NCI-H748 (cell line): ENCODE measurements around the gene MYLK.

Experiments
- DNase-seq: peaks from one replicate; lab custom pipeline; 2025; ENCODE audit not compliant: unreplicated experiment; lab: John Stamatoyannopoulos, UW

MYLK gene

DNA sequence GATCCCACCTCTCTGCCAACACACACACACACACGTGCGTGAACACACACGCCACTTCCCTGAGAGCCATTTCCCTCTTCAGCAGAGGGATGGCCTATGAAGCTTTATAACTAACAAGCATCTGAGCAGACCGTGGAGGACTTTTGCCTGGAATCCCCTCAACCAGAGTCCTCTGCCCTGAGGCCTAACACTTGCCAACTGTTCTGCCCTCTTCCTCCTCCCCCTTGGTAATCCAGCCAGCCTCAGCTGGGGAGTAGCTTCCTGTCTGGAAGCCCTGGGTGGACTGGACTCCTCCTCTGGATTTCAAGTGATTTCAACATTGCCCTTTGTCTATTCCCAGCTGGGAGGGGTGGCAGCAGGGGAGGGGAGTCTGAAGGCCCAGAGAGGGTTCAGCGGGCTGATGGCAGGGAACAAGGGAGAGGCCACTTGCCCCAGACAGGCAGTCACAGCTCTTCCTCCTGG, 230.9 kb downstream of the MYLK start:
- DNase-seq: no peak

DNA sequence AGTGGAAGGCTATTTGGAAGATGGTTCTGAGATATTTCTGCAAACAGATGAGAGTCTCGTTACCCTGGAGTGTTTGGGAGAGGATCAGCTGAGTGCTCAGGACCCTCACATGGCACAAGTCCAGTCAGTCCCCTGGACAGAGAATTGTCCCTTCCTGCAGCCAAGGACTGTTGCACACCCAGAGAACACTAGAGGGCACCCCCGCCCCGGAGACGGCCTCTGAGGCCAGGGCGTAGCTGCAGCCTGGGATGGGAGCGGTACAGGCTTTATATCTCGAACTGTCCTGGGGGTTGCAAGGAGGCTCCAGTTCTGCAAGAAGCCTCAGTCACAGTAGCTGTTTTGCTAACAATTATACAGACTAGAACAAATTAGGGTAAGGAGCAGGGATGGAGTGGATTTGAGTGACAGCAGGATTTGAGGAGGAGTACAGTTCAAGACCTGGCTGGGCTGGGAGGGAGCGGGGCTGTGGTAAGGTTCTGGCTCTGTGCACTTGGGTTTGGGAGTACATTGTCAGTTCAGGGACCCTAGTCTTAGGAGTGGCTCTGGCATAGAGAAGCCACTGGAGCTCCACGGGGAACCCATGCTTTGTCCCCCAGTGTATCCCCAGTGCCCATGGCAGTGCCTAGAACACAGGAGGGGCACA, 231.7 kb downstream of the MYLK start:
- DNase-seq: peak; percentile 55

DNA sequence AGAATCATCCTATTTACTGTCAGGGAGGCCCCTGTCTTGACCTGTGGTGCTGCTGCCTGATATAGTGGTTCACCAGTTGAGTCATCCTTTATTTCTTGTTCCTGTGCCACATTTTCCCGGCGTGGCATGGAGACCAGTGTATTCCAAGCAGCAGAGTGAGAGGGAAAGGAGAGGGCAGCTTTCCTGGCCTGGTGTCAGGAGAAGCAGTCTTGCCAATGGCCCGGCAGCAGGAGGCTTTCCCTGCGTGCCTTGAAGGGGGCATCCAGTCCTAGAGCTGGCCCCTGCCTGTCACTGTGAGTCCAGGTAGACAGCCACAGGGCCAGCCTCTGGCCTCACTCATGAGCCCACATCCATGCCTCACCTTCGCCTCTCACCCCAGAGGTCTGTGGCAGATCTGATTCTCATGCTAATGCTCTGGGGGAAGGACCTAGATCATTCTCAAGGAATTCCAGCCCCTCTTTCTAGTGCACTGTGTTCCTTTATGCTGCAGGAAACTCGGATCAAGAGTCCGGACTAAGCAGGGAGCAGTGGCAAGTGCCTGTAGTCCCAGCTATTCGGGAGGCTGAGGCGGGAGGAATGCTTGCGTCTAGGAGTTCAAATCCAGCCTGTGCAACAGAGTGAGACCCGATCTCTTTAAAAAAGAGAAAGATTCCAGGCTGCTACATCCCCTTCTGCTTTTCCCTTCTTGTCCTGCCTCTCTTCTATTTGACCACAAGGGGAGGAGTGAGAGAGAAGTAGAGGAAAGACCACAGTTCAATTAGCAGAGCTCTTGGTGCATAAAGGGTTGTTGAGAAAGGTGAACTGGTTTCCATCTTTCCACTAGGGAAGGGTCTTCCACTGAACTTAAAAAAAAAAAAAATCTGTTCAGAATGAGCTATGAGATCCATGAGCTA, 232.4 kb downstream of the MYLK start:
- DNase-seq: no peak

DNA sequence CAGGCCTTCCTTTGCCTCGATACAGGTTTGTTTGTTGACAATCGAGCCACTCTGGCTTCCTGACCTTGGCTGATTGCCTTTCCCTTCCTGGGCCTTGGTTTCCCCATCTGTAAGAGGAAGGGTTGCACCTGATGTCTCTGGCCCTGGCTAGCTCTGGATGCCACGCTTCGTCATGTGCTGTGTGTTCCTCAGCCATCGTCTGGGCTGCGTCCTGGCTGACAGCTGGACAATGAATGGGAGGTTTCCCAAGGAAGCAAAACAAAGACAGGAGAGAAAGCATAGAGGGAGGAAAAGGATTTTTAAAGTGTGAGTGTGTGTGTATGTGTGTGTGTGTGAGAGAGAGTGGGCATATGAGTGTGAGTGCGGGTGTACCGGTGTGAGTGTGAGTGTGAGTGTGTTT, 234.0 kb downstream of the MYLK start:
- no peak for DNase-seq

DNA sequence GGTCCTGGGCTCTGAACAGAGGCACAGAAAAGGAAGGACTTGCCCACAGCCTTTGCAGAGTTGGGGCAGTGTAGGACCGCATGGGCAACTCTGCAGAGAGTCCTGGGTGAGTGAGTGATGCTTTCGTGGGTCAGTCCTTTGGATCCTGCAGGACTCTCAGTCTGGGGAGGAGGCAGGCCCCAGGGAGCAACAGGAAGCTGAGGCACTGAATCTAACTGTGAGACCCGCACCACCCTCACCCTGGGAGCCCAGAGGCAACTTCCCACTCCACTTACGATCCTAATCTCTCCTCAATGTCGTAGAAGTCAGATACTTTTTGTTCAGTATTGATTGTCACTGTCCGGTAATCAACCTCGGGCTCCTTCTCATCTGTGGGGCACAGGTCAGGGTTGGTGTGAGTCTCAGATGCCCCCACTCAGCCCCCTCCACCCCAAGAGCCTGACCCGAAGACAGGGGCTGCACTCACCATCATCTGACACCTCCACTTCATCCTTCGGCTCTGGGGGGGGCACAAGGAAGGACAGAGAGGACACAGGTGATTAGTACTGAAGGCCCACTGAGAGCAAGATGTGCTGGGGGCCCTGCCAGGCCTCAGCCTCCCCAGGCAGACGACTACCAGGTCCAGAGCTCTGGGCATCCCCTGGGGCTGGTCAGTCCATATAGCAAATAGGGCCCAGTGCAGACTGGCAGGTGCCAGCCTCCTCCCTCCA, 235.3 kb downstream of the MYLK start:
- DNase-seq: no peak

DNA sequence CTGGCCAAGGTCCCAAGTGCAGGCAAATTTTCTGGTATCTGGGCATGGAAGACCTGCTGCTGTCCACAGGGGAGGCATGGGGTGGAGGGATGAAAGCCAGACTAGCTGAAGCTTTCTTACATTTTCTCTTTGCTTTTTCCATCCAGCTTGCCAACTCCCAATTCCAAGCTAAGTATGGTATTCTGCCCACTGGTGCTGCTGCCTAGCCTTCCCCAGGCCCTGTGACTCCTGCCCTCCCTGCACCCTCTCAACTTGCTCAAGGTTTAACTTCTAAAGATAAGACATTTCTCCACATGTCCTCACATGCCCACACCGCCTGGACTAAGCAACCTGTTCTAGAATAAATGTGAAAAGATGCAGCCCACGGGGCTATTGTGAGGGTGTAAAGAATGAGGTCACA, 239.8 kb downstream of the MYLK start:
- DNase-seq: no peak

DNA sequence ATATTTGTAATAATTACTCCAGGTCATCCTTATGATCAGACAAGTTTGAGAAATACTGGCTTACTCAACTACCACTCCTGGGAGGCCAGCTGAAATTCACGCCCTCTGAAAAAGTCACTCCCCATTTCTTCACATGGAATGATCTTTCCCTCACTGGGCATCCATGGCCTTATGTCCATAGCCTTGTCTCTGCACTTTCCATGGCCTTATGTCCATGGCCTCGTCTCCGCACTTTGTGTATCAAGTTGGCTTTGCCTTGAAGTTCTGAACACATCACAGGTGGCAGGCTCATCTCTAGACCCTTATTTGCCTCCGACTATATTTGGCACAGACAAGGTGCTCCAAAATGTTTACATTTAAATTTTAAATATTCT, 241.2 kb downstream of the MYLK start:
- no peak for DNase-seq

DNA sequence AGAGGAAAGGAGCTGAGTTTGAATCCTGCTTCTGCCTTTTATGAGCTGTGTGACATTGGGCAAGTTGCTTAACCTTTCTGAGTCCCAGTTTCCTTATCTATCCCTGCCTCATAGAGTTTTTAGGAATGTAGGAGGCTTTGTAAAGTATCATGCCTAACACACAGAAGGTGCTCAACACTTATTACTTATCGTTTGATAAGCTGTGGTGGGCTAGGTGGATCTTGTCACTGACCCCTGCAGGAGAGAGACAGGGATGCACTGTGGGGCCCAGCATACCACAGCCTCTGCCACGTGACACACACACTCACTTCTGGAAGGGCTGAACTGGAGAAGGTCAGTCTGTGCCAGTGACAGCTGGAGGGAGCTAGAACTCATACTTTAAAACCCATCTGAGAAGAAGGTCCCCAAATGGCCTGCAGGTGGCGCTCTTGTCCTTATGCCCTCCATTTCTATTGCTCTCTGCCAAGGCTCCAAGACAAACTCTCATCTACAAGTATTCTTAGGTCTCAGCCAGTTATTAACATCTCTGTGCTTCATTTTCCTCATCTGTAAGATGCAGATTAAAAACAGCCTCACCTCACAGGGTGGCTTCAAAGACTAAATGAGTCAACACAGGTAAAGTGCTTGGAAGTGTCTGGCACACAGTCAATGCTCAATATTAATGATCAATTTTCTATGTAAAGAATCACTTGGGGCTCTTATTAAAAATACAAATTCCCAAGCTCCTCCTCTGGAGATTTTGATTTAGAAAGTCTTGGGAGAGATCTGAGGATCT, 241.8 kb downstream of the MYLK start:
- peak; percentile 54 for DNase-seq

DNA sequence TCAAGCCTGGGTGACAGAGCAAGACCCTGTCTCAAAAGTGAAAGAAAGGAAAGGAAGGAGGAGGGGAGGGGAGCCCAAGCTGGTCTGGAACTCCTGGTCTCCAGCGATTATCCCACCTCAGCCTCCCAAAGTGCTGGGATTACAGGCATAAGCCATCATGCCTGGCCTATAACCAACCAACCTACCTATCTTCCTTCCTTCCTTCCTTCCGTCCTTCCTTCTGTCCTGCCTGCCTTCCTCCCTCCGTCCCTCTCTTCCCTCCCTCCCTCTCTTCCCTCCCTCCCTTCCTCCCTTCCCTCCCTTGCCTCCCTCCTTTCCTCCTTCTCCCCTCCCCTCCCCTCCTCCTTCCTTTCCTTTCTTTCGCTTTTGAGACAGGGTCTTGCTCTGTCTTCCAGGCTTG, 242.6 kb downstream of the MYLK start:
- DNase-seq: no peak

DNA sequence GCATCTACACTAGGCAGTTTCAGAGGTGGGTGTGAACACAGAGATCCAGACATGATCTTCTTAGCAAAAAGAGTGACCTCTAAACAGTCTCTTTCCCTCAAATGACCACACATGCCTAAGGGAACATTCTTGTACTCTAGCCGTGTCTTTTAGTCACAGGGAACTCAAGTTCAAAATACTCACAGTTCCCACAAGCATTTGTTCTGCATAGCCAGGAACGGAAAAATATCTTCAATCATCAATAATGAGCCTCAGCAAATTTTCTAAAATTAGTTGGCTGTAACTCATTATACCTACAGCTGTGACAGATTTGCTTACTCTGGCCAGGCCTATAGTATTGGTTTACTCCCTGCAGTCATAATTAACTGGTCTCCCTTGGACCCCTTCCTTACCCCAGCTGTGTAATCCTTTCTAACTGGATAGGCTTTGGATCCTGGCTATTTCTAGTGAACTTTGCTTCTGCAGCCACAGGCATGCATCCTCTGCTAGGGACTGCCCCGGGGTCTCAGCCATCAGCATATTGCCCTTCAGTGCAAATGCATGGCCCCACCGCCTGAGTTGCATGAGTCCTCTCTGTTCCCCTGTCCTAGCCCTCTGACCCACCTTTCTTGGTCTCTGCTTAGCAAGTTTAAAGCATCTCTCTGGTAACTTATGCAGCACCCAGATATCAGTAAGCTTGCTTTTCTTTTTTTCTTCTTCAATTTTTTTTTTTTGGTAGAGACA, 243.2 kb downstream of the MYLK start:
- no peak for DNase-seq

DNA sequence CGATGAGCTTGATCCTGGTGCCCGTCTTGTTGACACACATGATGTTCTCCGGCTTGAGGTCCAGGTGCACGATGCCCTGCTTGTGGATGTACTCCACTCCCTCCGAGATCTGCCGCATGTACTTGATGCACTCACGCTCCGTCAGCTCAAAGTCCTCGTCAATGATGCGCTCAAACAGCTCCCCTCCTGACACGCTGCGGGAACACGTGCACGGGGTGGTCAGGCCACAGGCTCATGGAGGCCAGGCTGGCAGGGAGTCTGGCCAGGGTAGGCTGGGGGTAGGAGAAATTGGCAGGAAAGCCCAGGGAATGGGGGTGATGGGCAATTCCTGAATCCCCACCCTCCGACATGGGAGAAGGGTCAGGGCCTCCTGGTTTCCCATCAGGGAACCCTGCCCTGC, 243.8 kb downstream of the MYLK start:
- DNase-seq: no peak

DNA sequence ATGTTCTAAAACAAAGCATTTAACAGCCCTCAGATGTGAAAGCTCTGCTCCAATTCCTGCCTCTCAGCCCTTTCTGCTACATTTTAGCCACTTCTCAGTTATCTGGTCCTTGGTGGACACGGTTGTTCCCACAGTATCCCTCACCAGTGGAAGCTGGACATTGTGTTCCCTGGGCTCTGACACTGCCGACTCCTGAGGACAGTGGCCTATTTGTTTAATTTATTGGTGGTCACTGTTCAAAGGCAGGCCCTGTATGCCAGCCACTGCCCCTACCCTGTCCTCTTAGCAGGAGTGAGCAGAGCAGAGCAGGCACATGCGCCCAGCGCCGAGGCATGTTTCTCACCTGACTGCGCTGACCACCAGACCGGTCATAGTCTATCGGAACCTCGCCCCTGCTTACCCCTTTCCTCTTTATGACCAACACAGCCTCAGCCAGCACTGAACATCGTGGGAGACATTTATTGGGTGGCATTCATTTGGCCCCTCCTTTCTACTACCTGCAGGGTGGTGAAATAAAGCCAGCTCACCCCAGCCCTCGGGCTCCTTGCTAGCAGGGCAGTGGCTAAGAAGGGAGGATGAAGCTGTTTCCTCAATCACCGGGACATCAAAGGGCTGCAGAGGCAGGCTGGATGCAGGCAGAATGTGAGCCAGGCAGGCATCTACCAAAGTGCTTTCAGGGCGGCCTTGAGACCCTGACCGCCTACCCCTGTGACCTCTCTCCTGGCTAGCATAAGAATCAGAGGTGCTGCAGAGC, 245.0 kb downstream of the MYLK start:
- DNase-seq: no peak

DNA sequence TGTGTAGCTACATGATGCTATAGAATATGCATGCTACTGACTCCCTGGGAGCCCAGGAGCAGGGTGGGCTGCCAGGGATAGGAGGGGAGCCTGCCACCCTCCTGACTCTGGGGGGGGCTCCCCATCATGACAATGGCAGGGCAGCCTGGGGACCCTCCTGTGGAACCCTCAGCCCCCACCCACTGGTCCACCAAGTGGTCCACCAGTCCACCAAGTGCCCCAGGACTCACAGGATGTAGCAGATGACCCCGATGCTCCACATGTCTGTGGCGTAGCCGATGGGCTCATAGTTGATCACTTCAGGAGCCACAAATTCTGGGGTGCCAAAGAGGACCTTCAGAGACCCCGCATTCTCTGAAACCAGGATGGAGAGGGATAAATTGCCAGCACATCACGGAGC, 246.3 kb downstream of the MYLK start:
- DNase-seq: no peak

DNA sequence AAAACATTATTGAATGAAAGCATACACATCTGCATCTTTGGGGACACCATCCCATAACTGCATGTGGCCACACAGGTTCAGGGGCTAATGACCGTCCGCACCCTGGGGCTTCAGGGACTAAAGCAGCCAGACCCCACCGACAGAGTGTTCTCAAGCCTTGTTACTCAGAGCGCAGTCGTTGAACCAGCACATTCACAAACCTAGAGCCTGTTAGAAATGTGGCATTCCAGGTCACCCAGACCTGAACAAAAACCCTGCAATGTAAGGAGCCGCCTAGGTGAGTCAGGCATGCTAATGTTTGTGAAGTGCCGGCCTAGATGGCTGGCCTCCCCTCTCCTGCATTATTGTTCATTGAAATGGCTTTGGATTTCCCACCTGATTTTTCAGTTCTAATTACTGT, 247.0 kb downstream of the MYLK start:
- no peak for DNase-seq

DNA sequence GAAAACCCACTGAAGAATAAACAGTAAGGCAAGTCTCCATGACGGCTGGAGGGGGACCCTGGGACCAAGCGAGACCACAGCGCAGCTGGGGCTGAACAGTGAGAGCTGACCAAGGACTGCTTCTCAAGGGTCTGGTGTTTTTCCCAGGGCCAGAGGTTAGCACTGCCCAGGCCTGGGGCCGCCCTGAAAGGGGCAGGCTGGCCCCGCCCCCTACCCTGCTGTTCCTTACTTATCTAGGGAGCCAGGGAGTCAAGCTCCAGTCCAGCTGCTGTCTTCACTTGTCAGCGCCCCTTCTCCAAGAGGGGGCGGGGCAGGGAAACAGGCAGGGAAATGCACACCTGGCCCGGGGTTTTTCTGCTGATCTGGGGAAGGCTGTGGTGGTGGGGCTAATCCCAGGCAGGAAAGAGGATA, 247.7 kb downstream of the MYLK start:
- DNase-seq: peak; percentile 19

DNA sequence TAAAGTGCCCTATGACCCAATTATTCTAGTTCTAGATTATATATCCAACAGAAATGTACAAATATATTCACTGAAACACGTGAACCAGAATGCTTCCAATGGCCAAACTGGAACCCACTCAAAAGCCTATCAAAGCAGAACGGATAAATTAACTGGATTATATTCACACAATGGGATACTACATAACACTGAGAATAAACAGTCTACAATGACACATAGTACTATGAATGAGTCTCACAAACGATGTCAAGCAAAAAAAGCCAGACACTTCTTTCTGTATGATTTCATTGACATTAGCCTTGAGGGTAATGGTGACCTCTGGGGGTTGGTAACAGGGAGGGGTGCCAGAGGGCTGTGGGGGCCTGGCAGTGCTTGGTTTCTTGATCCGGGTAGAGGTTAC, 248.4 kb downstream of the MYLK start:
- no peak for DNase-seq

DNA sequence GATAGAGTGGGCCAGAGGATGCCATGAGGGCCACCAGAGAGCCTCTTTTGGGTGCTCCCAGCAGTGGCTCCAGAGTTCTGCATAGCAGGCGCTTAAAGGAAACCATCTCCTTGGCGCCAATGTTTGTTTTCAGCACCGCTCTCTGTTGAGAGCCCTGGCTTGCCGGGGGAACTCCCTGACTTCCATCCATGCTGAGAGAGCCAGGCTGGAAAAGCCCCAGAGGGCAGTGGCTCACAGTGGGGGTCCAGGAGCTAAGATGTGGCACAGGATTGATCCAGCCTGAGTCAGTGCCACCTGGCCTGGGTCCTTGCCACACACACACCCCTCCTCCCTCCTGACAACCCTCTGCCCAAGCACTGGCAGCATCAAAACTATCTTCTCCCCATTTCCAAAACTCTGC, 248.9 kb downstream of the MYLK start:
- peak; percentile 13 for DNase-seq

DNA sequence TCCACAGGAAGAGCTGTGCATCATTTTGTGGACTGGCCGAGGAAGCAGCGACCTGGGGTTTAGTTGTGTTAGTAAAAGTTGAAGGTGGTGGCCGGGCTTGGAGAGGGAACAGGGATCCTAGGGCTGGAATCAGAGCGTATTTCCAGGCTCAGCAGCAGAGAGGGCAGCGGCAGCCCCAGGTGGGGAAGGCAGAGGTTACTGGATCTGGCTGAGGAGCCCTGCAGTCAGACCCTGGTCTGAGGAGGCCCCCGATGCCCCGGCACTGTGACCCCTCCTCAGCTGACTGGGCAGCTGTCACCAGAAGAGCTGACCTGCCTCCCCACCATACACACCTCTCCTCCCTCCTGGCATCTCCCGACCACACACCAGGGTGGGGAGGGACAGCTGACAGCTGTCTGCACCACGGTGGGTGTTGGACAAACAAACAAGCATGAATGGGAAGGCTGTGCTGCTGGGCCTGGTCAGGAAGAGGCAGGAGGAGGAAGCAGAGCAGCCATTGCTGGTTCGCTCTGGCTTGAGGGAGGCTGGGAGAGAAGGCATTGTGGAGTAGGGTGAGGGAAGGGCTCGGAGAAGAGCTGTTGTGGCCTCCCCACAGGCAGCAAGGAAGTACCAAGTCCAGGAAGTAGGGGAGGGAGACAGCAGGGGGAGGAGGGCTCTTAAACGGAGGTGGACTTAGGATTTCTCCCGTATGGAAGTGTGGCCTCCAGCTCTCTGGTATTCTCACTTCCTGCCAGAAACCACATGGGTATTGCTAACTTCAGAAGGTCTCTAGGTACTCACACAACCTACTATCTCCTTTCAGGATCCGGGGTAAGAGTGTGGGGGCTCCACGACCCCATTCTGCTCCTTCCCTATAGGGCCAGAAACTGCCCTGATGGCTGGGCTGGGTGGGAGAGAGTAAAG, 249.7 kb downstream of the MYLK start:
- DNase-seq: peak; percentile 26

DNA sequence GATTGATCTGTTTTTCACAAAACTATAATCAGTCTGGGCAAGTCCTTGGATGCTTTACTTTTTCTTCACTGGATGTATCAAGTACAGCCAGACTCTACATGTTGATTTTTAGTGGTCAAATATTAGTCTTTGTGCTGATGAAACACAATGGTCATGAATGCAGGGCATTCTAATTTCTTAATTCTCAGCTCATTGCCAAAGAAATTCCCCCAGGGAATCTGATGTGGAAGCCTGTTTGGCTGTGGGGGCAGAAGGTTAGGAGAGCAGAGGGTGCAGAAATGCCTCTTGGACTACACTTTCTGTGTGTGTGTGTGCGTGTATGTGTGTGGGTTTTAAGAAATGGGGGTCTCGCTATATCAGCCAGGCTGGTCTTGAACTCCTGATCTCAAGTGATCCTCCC, 250.6 kb downstream of the MYLK start:
- DNase-seq: no peak
